Right lobe of liver (tissue), 4 donors: ENCODE results near the gene KCNQ1.

Source experiments
- POLR2A ChIP-seq: fragments of 450-650 bp; IDR thresholded peaks from one replicate; pipeline ENCODE4 v1.6.1; 2017; ENCODE audit warnings: antibody characterized with exemption, mild to moderate bottlenecking
- TF ChIP-seq, protein P1 (sequence below), 4 donors: fragments of 200-600 bp in 3 of 4; fragments of 450-650 bp in 1 of 4; IDR thresholded peaks; one replicate each; pipeline versions ENCODE4 v1.5.1 to v1.8.0; 2016 to 2022; ENCODE audit warnings: antibody characterized with exemption in 4 of 4, mild to moderate bottlenecking in 2 of 4
- donor health status: DM: no; HTN: no; CAD: no.
- donor health status: DM: no; HTN: no; CAD: no.
- donor health status: DM: no; HTN: yes; CAD: no.

DNA sequence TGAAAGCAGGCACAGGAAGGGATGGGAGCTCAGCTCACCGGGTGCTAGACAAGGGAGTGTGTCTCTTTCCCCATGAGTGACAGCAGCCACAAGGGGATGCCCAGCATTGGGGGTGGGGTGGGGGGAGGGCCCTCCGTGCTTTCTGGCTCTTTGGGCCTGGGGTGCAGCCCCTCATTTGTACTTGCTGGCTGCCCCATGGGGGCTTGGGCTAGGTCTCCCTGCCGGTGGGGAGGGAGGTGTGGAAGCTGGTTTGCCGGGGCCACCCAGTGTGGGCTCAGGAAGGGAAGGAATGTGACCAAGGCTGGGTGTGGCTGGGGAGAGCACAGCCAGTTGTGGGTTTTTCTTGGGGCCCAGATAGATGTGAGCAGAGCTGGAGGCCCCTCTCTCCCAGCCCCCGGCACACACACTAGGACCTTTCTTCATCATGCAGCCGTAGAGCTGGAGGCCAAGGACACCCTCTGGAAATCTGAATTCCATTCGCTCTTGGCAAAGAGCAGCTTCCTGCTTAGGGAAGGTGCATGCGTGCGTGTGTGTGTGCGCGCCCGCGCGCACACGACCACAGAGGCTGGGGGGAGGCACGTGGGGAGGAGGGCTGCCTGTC, 229.2 kb downstream of the KCNQ1 start:
- TF ChIP-seq, protein P1, sequence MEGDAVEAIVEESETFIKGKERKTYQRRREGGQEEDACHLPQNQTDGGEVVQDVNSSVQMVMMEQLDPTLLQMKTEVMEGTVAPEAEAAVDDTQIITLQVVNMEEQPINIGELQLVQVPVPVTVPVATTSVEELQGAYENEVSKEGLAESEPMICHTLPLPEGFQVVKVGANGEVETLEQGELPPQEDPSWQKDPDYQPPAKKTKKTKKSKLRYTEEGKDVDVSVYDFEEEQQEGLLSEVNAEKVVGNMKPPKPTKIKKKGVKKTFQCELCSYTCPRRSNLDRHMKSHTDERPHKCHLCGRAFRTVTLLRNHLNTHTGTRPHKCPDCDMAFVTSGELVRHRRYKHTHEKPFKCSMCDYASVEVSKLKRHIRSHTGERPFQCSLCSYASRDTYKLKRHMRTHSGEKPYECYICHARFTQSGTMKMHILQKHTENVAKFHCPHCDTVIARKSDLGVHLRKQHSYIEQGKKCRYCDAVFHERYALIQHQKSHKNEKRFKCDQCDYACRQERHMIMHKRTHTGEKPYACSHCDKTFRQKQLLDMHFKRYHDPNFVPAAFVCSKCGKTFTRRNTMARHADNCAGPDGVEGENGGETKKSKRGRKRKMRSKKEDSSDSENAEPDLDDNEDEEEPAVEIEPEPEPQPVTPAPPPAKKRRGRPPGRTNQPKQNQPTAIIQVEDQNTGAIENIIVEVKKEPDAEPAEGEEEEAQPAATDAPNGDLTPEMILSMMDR (IDR thresholded peaks at IDR 0.05): no peak
- TF ChIP-seq POLR2A: no peak
